ENCODE measurements around the gene TUBE1.

- TF ChIP-seq CTCF (conservative IDR thresholded peaks at IDR 0.05; ENCODE audit: low read length) (no peak), EZH2phosphoT487 (IDR thresholded peaks at IDR 0.05; ENCODE audit: borderline replicate concordance) (no peak)
Observed at GRCh38 chr6:112054001-112054400, 33.3 kb downstream of the TUBE1 start, which contains the start of gene CCN6.

All from Loucy (cell line).